Nephron progenitor cell (in vitro differentiated cells): ENCODE data around the gene ATG16L1.

ENCODE experiments used
- DNase-seq: peaks from one replicate; pipeline ENCODE4 v3.0.0; 2021
- H3K27ac Mint-ChIP-seq: 2 replicates; pipeline ENCODE4 v1.8.0; 2021; ENCODE audit warnings: mild to moderate bottlenecking, moderate library complexity, mixed read lengths
- H3K27me3 Mint-ChIP-seq: 2 replicates; pipeline ENCODE4 v1.8.0; 2021; ENCODE audit warnings: mild to moderate bottlenecking, low read depth, mixed read lengths; ENCODE audit not compliant: poor library complexity
- H3K36me3 Mint-ChIP-seq: 2 replicates; pipeline ENCODE4 v1.8.0; 2021; ENCODE audit warnings: low read depth, mixed read lengths
- H3K4me1 Mint-ChIP-seq: 2 replicates; pipeline ENCODE4 v1.8.0; 2021; ENCODE audit warnings: mixed read lengths
- H3K4me3 Mint-ChIP-seq: 2 replicates; pipeline ENCODE4 v1.8.0; 2021; ENCODE audit warnings: mild to moderate bottlenecking, moderate library complexity, mixed read lengths
- H3K9me3 Mint-ChIP-seq: 2 replicates; pipeline ENCODE4 v1.8.0; 2021; ENCODE audit warnings: mild to moderate bottlenecking, moderate library complexity, mixed read lengths
- TF ChIP-seq, protein P1 (sequence below): fragments of 200-600 bp; sonication (generic); IDR thresholded peaks from 2 replicates; pipeline ENCODE4 v1.5.0; 2021; ENCODE audit warnings: antibody characterized with exemption

ATG16L1 gene

DNA sequence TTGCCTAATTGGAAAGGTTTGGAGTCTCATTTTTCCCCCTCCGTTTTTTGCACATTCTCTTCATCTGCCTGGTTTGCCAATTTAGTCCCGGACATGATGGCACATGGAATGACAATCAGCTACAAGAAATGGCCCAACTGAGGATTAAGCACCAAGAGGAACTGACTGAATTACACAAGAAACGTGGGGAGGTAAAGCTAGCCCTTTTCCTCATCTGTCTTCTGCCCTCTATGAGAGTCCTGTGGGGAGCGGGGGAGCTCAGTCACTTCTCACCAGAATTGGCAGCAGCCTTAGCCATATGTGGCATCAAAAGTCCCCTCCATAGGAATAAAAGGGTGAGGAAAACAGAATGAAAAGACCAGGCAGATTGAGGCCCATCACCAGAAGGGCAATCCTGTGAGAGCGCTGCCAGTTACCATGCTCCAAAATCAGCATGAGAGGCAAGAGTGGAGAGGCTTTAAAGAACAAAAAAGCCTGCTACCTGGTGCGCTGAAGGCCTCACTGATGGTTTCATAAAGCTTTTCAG, 11.6 kb downstream of the ATG16L1 start:
- H3K4me1 Mint-ChIP-seq = peaks cover 11% of the 10 kb centered on the region
- no peaks in the 10 kb centered on the region for H3K9me3 Mint-ChIP-seq
- no peak for DNase-seq
- H3K36me3 Mint-ChIP-seq = peaks cover 77% of the 10 kb centered on the region
- H3K27me3 Mint-ChIP-seq = no peaks in the 10 kb centered on the region
- H3K27ac Mint-ChIP-seq = no peak overlapping the region
- H3K4me3 Mint-ChIP-seq = no peak overlapping the region
- TF ChIP-seq, protein P1, sequence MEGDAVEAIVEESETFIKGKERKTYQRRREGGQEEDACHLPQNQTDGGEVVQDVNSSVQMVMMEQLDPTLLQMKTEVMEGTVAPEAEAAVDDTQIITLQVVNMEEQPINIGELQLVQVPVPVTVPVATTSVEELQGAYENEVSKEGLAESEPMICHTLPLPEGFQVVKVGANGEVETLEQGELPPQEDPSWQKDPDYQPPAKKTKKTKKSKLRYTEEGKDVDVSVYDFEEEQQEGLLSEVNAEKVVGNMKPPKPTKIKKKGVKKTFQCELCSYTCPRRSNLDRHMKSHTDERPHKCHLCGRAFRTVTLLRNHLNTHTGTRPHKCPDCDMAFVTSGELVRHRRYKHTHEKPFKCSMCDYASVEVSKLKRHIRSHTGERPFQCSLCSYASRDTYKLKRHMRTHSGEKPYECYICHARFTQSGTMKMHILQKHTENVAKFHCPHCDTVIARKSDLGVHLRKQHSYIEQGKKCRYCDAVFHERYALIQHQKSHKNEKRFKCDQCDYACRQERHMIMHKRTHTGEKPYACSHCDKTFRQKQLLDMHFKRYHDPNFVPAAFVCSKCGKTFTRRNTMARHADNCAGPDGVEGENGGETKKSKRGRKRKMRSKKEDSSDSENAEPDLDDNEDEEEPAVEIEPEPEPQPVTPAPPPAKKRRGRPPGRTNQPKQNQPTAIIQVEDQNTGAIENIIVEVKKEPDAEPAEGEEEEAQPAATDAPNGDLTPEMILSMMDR = no peak

DNA sequence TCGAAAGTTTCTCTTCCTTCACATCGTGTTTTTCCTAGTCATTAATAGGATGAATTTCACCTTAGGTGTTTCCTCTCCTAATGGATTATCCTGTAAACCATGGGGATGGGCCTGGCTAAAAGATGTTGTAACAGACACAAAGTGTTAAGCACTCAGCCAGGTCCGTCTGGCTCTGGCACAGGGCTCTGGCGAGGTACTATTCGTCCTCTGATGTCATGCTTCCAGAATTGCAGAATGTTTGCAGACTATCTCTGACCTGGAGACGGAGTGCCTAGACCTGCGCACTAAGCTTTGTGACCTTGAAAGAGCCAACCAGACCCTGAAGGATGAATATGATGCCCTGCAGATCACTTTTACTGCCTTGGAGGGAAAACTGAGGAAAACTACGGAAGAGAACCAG, 13.2 kb downstream of the ATG16L1 start:
- Mint-ChIP-seq H3K4me3 (no peak overlapping the region), H3K27ac (peak overlapping the region; percentile 74), H3K9me3 (no peaks in the 10 kb centered on the region), H3K27me3 (no peaks in the 10 kb centered on the region), H3K36me3 (peaks cover 81% of the 10 kb centered on the region), H3K4me1 (peaks cover 11% of the 10 kb centered on the region)
- no peak for DNase-seq
- TF ChIP-seq, protein P1 = no peak

DNA sequence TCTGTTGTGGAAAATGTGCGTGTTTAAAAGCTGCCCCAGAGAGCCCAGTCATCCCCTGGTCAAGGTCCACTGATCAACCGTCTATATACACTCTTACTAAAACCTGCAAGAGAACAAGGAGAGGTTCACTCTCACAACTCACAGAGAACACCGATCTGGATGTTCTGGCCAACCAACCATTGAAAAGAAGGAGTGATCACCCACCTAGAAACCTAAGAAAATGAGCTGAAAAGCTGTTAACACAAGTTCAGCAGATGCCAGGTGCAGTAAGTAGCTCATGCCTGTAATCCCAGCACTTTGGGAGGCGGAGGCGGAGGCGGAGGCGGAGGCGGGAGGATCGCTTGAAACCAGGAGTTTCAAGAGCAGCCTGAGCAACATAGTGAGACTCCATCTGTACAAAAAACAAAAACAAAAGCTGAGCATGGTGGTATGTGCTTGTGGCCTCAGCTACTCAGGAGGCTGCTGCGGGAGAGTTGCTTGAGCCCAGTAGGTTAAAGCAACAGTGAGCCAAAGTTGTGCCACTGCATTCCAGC, 14.5 kb downstream of the ATG16L1 start:
- DNase-seq = no peak
- Mint-ChIP-seq H3K4me3 (no peak overlapping the region), H3K4me1 (peaks cover 11% of the 10 kb centered on the region), H3K27ac (peak overlapping the region; percentile 96), H3K36me3 (peaks cover 81% of the 10 kb centered on the region), H3K27me3 (no peaks in the 10 kb centered on the region), H3K9me3 (no peaks in the 10 kb centered on the region)
- TF ChIP-seq, protein P1 = no peak

DNA sequence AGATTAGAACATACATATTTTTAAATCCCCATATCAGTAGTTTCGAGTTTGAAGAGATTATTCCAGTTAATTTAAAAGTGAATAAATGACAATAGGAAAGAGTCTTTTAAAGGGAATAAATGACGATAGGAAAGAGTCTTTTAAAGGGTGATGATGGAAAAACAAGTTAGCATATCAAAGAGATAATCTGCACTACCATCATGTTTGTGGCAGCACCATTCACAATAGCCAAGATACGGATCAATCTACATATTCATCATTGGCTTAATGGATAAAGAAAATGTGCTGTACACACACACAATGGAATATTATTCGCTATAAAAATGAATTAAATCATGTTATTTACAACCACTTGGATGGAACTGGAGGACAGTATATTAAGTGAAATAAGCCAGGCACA, 15.0 kb downstream of the ATG16L1 start:
- TF ChIP-seq, protein P1 = no peak
- Mint-ChIP-seq H3K27ac (peak overlapping the region; percentile 96), H3K4me1 (peaks cover 11% of the 10 kb centered on the region), H3K9me3 (no peaks in the 10 kb centered on the region), H3K36me3 (peaks cover 77% of the 10 kb centered on the region), H3K4me3 (no peak overlapping the region), H3K27me3 (no peaks in the 10 kb centered on the region)
- no peak for DNase-seq

DNA sequence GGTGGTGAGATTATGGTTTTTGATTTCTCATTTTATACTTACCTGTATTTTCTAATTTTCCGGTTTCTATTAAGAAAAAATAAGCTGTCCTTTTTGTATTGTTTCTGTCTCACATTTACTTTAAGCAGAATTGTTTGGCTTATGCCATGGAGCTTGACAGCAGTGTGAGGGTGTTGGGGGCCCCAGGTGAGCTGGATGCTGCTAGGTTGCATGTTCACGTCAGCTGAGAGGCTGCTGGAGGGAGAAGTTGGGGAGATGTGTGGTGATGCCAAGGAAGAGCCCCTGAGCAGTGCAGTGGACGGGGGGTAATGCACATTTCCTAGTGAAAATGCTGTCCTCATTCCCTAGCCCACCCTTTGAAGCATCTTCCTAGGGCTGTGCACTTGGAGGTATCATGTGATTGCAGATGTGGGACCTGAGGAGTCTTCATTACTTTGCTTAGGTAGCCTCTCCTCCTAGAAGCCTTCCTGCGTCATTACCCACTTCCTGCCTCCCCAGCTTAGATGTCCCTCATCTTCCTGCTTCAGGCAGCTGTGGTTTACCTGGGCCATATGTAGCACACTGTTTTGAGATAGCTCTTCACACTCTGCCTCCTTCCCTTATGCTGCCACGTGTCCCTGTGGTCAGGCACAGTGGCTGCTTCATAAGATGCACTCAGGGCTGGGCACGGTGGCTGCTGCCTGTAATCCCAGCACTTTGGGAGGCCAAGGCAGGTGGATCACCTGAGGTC, 16.2 kb downstream of the ATG16L1 start:
- H3K9me3 Mint-ChIP-seq = no peaks in the 10 kb centered on the region
- no peak for DNase-seq
- H3K36me3 Mint-ChIP-seq = peaks cover 74% of the 10 kb centered on the region
- H3K4me1 Mint-ChIP-seq = peaks cover 11% of the 10 kb centered on the region
- TF ChIP-seq, protein P1 = no peak
- H3K4me3 Mint-ChIP-seq = no peak overlapping the region
- no peaks in the 10 kb centered on the region for H3K27me3 Mint-ChIP-seq
- H3K27ac Mint-ChIP-seq = no peak overlapping the region

DNA sequence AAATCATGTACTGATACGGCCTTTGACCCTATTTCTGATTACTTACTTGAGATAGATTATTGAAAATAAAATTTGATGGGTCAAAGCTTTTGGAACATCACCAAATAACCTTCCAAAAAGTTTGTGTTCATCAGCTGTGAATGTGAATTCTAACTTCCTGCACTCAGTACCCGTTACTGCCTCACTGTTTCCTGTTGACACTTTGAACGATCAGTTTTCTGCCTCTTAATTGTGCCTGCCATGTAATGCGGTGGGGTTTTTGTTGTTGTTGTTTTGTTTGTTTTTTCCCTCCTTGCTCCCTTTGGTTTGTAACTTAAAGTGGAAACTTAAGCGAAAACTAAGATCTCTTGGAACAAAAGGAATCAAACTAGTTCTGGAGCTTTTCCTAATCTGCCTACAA, 18.9 kb downstream of the ATG16L1 start:
- peak overlapping the region; percentile 82 for H3K27ac Mint-ChIP-seq
- no peak for DNase-seq
- no peaks in the 10 kb centered on the region for H3K27me3 Mint-ChIP-seq
- peaks cover 11% of the 10 kb centered on the region for H3K4me1 Mint-ChIP-seq
- TF ChIP-seq, protein P1 = no peak
- H3K9me3 Mint-ChIP-seq = no peaks in the 10 kb centered on the region
- peaks cover 82% of the 10 kb centered on the region for H3K36me3 Mint-ChIP-seq
- H3K4me3 Mint-ChIP-seq = no peak overlapping the region
